Measurements from ENCODE around the gene FADS3.

Gene FADS3

DNA sequence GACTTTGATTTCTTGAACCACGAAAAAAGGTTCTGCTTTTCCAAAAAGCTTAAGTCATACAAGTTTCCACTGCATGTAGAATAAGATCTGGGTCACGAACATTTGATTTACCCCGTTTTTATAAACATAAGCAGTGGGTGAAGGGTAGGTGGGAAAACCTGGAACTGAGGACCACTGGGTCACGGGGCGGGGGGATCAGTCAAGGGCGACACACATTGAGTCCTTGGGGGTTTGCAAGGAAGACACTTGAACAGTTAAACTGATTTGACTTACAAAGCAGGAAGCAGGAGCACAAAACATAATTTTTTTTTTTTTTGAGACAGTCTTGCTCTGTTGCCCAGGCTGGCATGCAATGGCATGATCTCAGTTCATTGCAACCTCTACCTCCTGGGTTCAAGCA, 10.9 kb downstream of the FADS3 start:
- H3K36me3 ChIP-seq (ENCODE audit: control insufficient read depth, insufficient read depth, low read length), result no peaks in the 10 kb centered on the region
- H3K4me3 ChIP-seq (replicated peaks; ENCODE audit: low read depth, low read length), result no peak overlapping the region
- TF ChIP-seq, protein P1, sequence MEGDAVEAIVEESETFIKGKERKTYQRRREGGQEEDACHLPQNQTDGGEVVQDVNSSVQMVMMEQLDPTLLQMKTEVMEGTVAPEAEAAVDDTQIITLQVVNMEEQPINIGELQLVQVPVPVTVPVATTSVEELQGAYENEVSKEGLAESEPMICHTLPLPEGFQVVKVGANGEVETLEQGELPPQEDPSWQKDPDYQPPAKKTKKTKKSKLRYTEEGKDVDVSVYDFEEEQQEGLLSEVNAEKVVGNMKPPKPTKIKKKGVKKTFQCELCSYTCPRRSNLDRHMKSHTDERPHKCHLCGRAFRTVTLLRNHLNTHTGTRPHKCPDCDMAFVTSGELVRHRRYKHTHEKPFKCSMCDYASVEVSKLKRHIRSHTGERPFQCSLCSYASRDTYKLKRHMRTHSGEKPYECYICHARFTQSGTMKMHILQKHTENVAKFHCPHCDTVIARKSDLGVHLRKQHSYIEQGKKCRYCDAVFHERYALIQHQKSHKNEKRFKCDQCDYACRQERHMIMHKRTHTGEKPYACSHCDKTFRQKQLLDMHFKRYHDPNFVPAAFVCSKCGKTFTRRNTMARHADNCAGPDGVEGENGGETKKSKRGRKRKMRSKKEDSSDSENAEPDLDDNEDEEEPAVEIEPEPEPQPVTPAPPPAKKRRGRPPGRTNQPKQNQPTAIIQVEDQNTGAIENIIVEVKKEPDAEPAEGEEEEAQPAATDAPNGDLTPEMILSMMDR (IDR thresholded peaks at IDR 0.05; ENCODE audit: insufficient read depth, low read length, poor library complexity, severe bottlenecking), result no peak
- H3K27me3 ChIP-seq (replicated peaks; ENCODE audit: control insufficient read depth, insufficient read depth, low read length), result no peaks in the 10 kb centered on the region
- DNase-seq (ENCODE audit: extremely low read depth, insufficient read length), result peak; percentile 53

DNA sequence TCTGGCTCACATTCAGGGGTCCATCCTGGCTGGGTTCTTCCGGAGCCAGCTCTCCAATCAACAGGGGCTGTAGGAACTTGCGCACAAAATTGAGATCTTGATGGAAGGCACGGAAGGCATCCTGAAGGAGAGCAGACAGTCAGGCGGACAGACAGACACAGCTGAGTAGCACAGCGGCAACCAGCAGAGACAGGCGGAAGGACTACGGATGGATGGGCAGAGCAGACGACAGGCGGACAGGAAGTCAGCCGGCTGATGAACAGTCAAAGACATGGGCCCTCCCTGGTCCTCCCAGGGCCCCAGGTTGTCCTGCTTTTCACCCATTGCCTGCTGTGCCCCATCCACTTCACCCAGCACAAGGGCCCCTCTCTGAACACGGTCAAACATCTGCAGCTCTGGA, 11.3 kb downstream of the FADS3 start:
- H3K36me3 ChIP-seq (ENCODE audit: control insufficient read depth, insufficient read depth, low read length), result no peaks in the 10 kb centered on the region
- TF ChIP-seq, protein P1 (IDR thresholded peaks at IDR 0.05; ENCODE audit: insufficient read depth, low read length, poor library complexity, severe bottlenecking), result no peak
- DNase-seq (ENCODE audit: extremely low read depth, insufficient read length), result peak; percentile 52
- H3K27me3 ChIP-seq (replicated peaks; ENCODE audit: control insufficient read depth, insufficient read depth, low read length), result no peaks in the 10 kb centered on the region
- 0 out of 2 replicates have a peak overlapping the region, but pooled peaks have one; percentile 12 for H3K4me3 ChIP-seq (replicated peaks; ENCODE audit: low read depth, low read length)

DNA sequence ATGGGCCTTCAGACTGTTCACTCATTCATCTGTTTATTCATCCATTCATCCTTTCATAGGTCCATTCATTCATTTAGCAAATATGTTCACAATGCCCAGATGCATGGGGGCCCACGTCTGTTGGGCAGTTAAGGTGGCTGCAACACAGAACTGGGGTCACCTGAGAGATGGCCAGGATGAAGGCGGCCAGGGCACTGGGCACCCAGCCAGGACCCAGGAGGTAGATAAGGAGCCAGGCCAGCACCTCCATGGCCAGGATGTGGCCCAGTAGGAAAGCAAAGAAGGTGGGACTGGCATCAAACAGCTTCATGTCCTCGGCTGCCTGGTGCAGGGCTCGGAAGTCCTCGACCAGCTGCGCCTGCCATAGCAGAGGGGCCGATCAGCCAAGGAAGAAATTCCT, 12.2 kb downstream of the FADS3 start:
- DNase-seq (ENCODE audit: extremely low read depth, insufficient read length), result no peak
- no peaks in the 10 kb centered on the region for H3K36me3 ChIP-seq (ENCODE audit: control insufficient read depth, insufficient read depth, low read length)
- TF ChIP-seq, protein P1 (IDR thresholded peaks at IDR 0.05; ENCODE audit: insufficient read depth, low read length, poor library complexity, severe bottlenecking), result no peak
- no peak overlapping the region for H3K4me3 ChIP-seq (replicated peaks; ENCODE audit: low read depth, low read length)
- no peaks in the 10 kb centered on the region for H3K27me3 ChIP-seq (replicated peaks; ENCODE audit: control insufficient read depth, insufficient read depth, low read length)

DNA sequence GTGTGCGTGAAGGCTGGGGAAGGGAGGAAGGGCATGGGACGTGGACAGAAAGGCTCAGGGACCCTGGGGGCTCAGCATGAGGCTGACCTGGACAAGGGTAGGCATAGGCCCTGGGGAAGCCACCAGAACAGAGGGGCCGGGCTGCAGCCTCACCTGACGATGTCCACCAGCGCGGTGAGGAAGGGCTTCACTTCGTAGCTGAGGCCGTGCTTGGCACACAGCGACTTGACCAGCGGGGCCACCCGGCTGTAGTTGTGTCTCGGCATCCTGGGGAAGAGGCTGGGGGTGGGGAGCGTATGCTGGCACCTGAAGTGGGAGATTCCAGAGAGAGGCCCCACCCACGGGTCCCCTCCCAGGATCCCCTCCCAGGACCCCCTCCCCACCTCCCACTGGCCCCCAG, 15.6 kb downstream of the FADS3 start:
- Histone ChIP-seq H3K27me3 (replicated peaks; ENCODE audit: control insufficient read depth, insufficient read depth, low read length) (no peaks in the 10 kb centered on the region; the same call in 1 of the 2 replicates), H3K36me3 (ENCODE audit: control insufficient read depth, insufficient read depth, low read length) (no peaks in the 10 kb centered on the region), H3K4me3 (replicated peaks; ENCODE audit: low read depth, low read length) (no peak overlapping the region)
- TF ChIP-seq, protein P1 (IDR thresholded peaks at IDR 0.05; ENCODE audit: insufficient read depth, low read length, poor library complexity, severe bottlenecking), result no peak
- no peak for DNase-seq (ENCODE audit: extremely low read depth, insufficient read length)

DNA sequence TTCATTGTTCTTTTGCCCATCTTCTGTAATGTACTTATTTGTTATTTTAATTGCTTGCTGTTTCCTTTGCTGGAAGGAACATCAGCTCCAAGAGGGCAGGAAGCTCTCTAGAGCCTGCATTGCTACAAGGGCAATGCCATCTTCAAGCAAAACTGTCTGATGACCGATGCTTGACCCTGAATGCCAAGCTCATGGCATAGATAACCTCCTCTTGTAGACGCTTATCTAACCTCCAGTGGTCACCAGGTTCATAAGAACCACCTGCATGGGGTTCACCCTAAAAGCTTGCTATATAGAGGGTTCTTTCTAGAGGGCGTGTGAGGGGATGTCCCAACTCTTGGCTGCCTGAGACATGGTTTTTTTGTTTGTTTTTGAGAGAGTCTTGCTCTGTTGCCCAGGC, 16.5 kb downstream of the FADS3 start:
- H3K27me3 ChIP-seq (replicated peaks; ENCODE audit: control insufficient read depth, insufficient read depth, low read length), result no peaks in the 10 kb centered on the region; the same call in 1 of the 2 replicates
- TF ChIP-seq, protein P1 (IDR thresholded peaks at IDR 0.05; ENCODE audit: insufficient read depth, low read length, poor library complexity, severe bottlenecking), result no peak
- no peak for DNase-seq (ENCODE audit: extremely low read depth, insufficient read length)

DNA sequence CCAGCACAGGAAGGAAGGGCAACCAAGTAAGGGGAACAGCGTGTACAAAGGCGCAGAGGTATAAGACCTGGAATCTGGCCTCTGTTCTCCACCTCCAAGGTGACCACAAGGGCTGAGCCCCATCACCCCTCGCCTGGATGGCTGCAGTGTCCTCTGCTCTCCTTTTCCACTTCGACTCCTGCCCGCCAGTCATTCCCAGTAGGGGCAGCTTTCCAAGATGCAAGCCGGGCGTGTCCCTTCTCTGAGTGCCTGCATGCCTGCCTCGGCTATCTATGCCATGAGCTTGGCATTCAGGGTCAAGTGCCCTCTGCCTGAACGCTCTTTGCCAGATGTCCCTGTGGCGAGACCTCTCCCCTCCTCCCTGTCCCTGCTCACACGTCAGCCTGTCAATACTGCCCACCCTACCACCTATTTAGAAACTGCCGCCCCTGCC, 17.0 kb downstream of the FADS3 start:
- no peaks in the 10 kb centered on the region for H3K36me3 ChIP-seq (ENCODE audit: control insufficient read depth, insufficient read depth, low read length)
- TF ChIP-seq, protein P1 (IDR thresholded peaks at IDR 0.05; ENCODE audit: insufficient read depth, low read length, poor library complexity, severe bottlenecking), result no peak

More for the DNA sequence above, 16.5 kb downstream of the FADS3 start:
- no peaks in the 10 kb centered on the region for H3K36me3 ChIP-seq (ENCODE audit: control insufficient read depth, insufficient read depth, low read length)
- no peak overlapping the region for H3K4me3 ChIP-seq (replicated peaks; ENCODE audit: low read depth, low read length)

More for the DNA sequence above, 17.0 kb downstream of the FADS3 start:
- Histone ChIP-seq H3K4me3 (replicated peaks; ENCODE audit: low read depth, low read length) (no peak overlapping the region), H3K27me3 (replicated peaks; ENCODE audit: control insufficient read depth, insufficient read depth, low read length) (no peaks in the 10 kb centered on the region; the same call in 1 of the 2 replicates)
- no peak for DNase-seq (ENCODE audit: extremely low read depth, insufficient read length)
